ENCODE data around the gene MED25. TPM values are rescaled to one million over a fixed set of nuclear protein-coding genes. Genes with fewer than 3 reads are reported as not detected.

Gene MED25
- polyA plus RNA-seq, 3 donors = 55.8 to 65.6 (median 56.0) TPM

GRCh38 chr19:49855676-49856573 is 37.8 kb downstream of the MED25 start:
- no peak for DNase-seq (ENCODE audit: low read depth in 3 of 3, low spot score in 2 of 3)

DNA sequence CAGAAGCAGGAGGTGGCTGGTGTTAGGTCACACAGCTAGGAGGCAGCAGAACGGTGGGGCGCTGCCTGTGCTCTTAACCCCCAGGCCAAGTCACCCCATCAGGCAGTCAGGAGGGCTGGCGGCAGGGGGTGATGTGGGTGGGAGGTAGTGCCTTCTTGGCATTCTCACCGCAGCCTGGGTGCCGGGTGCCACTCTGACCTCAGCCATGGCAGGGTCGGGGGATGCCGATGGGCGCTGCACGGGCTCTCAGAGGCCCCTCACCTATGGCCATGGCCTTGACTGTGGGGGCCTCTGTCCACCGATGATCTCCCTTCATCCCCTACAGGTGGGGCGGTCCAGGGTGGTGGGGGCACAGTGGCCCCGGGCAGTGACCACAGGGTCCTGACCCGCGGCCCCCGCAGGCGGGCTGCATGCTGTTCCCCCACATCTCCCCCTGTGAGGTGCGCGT is 38.5 kb downstream of the MED25 start:
- no peak for DNase-seq (ENCODE audit: low read depth in 3 of 3, low spot score in 2 of 3)

DNA sequence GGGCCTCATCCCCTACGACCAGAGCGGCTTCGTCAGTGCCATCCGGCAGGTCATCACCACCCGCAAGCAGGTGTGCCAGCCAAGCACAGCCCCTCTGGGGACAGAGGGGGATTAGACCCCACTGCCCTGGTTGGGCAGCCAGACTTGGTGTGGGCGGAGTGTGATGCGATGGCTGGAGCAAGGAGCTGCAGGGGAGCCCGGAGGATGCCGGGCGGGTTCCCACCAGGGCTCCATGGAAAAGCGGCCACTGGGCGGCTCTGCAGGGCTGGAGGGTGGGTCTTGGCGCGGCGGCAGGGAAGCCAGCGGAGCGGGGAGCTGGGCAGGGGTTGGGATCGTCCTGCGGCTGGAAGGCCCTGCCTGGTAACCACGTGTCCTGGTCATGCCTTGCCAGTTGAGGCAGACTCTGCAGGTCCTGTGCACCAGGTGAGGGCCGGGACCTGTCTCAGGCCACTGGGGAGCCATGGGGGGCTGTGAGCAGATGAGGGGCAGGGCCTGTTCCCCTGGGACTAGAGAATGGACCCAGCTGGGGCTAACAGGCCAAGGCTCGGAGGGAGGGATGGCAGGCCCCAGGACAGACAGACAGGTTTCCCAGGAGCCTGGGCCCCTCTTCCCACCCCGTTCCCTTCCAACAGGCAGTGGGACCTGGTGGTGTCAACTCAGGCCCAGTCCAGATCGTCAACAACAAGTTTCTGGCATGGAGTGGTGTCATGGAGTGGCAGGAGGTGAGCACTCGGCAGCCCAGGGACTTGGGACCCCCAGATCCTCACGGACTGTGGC is 39.2 kb downstream of the MED25 start:
- no peak for DNase-seq (ENCODE audit: low read depth in 3 of 3, low spot score in 2 of 3)

DNA sequence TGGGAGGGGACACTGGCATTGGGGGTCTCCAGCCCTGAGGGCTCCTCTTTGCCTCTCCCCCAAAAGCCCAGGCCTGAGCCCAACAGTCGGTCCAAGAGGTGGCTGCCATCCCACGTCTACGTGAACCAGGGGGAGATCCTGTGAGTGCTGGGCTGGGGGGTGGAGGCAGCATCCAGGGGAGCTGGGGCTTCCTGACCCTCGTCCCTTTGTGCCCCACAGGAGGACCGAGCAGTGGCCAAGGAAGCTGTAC is 39.7 kb downstream of the MED25 start:
- no peak for DNase-seq (ENCODE audit: low read depth in 3 of 3, low spot score in 2 of 3)

GRCh38 chr19:49858088-49858985 is 40.2 kb downstream of the MED25 start:
- no peak for DNase-seq (ENCODE audit: low read depth in 3 of 3, low spot score in 2 of 3)

DNA sequence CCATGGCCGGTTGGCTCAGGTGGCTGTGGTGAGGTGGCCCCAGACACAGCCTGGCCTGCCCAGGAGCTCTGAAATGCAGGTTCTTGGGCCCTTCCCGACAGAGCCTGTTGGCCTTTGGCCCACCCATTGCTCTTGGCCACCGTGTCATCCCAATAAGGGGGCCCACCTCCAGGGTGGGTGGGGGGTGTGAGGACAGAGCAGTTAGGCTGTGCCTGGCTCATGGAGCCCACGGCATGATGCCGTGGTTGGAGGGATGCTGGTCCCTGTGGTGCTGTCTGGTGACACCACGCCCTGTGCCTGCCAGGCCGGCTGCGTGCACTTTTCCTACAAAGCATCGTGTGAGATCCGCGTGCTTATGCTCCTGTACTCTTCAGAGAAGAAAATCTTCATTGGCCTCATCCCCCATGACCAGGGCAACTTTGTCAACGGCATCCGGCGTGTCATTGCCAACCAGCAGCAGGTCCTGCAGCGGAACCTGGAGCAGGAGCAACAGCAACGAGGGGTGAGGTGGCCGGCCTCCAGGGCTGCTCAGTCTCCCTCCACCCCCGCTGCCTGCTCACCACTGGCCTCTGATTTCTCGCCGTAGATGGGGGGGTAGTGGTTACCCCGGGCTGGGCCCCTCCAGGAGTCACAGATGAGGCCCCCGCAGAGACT is 41.7 kb downstream of the MED25 start:
- DNase-seq (ENCODE audit: low read depth in 3 of 3, low spot score in 2 of 3) = no peak

- DNase-seq (ENCODE audit: low read depth in 3 of 3, low spot score in 2 of 3) = no peak
Measured at GRCh38 chr19:49860336-49861102, 42.4 kb downstream of the MED25 start.

- no peak for DNase-seq (ENCODE audit: low read depth in 3 of 3, low spot score in 2 of 3)
Measured at GRCh38 chr19:49861107-49861506, 43.0 kb downstream of the MED25 start.

GRCh38 chr19:49861541-49862378 is 43.7 kb downstream of the MED25 start:
- no peak for DNase-seq (ENCODE audit: low read depth in 3 of 3, low spot score in 2 of 3)

DNA sequence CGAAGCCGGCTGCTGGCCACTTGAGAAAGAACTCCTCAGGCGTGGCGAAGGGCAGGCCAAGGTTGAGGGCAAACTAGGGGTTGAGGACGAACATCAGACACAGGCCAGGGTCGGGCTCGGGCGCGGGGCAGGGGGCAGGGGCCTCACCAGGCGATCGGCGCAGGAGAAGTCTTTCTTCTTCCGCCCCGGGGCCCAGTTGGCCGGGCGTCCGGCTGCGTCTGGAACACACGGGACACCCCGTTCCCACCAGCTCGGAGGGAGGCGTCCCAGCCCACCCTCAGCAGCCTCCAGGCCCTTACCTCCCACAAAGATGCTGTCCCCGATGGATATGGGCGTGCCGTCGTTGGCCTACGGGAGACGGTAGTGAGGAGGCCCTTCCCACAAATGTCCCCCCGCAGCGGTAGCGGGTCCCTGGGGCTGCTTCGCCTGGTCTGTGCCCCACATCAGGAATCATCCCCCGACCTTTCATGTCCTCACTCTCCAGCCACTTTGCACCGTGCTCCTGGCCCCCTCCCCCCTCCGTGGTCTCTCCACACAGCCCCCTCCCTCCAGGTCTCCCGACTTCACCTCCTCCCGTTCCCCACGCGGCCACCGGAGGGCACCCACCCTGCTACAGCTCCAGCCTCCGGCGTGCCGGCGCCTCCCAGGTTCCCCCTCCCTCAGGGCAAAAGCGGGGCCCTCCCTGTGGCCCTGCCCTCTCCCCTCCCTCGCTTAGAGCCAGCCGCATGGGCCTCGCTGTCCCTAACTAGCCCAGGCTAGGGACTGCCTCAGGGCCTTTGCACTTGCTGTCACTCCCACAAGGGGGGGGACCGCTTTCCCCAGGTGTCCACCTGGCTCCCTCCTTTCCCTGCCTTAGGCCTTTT is 44.5 kb downstream of the MED25 start:
- DNase-seq (ENCODE audit: low read depth in 3 of 3, low spot score in 2 of 3) = no peak

GRCh38 chr19:49863254-49863934 is 45.3 kb downstream of the MED25 start:
- DNase-seq (ENCODE audit: low read depth in 3 of 3, low spot score in 2 of 3) = no peak

DNA sequence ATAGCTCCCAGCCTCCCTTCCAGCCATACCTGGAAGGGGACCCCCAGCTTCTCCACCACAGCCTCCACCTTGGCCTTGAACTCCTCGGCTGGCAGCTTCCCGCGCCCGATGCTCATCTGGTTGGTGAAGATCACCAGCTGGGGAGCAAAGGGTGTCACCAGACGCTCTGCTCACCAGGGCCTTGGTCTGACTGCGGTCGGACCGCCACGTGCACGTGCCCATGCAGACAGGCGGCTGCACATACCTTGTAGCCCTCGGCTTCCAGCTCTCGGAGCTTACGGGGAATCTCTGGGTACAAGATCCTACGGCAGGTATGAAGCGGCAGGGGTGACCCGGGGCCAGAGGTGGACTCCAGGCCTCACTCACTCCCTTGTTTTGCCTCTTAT is 45.8 kb downstream of the MED25 start:
- DNase-seq (ENCODE audit: low read depth in 3 of 3, low spot score in 2 of 3) = no peak

DNA sequence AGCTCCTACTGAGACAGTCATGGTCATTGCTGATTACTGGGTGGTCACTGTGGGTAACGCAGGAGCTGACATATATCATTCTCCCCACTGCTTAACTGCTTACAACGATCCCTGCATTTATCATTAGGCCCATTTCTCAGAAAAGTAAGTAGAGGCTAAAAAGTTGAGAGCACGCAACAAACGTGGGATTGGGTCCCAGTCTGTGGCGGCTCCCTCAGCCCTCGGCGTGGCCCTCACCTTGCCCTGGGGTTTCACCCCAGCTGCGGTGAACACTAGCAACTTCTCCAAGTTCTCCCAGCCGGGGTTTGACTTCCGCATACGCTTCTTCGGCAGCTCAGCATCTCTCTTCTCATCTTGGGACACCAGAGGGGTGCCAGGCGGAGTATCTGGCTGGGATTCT is 46.8 kb downstream of the MED25 start:
- no peak for DNase-seq (ENCODE audit: low read depth in 3 of 3, low spot score in 2 of 3)

- DNase-seq (ENCODE audit: low read depth in 3 of 3, low spot score in 2 of 3) = peak in 2 of 3 donors; percentile 82 to 88
Measured at GRCh38 chr19:49866933-49867782, 49.1 kb downstream of the MED25 start, which contains the start of gene PNKP. Gene PNKP (minus strand): TSS chr19:49867576. CDS start chr19:49867204, 372 bp downstream.

GRCh38 chr19:49869009-49869483 is 51.0 kb downstream of the MED25 start:
- DNase-seq (ENCODE audit: low read depth in 3 of 3, low spot score in 2 of 3) = no peak
